A673 (cell line): Measurements from ENCODE around the gene CAMSAP3. TPM values are rescaled to one million over a fixed set of nuclear protein-coding genes. Genes with fewer than 3 reads are reported as not detected.

Experiments
- BruUV-seq: library from RNA; stranded (reverse); fragments of 400-500 nt; replicated peaks from 2 replicates; lab custom pipeline; 2021; lab: Mats Ljungman, UMichigan
- CTCF ChIA-PET: fragments of 300-600 bp; sonication (Branson Sonifier 250); formaldehyde crosslinking; loops from one replicate; lab custom pipeline; 2022; ENCODE audit warnings: antibody characterized with exemption; lab: Charles Lee
- POLR2A ChIA-PET: fragments of 300-600 bp; sonication (Branson Sonifier 250); formaldehyde crosslinking; loops from one replicate; lab custom pipeline; 2022; ENCODE audit warnings: antibody characterized with exemption; ENCODE audit not compliant: low non-redundant PET; lab: Charles Lee
- DNase-seq: peaks from one replicate; pipeline ENCODE4 v3.0.0-alpha.2; 2015; ENCODE audit warnings: low spot score
- H3K27ac ChIP-seq: fragments of 200-600 bp; sonication (generic); 2 replicates; pipeline ENCODE4 v1.5.1; 2016; ENCODE audit warnings: mixed run types, low read depth, mild to moderate bottlenecking, mixed read lengths, antibody characterized with exemption, low read length; ENCODE audit not compliant: poor library complexity, severe bottlenecking
- H3K27me3 ChIP-seq: fragments of 200-600 bp; sonication (generic); replicated peaks from 2 replicates; pipeline ENCODE4 v1.6.1; 2017; ENCODE audit warnings: mixed run types, low read depth, mild to moderate bottlenecking, mixed read lengths, antibody characterized with exemption, low read length; ENCODE audit not compliant: insufficient read depth, poor library complexity
- H3K36me3 ChIP-seq: fragments of 200-600 bp; sonication (generic); 2 replicates; pipeline ENCODE4 v1.6.1; 2016; ENCODE audit warnings: mixed run types, mild to moderate bottlenecking, mixed read lengths, antibody characterized with exemption, low read length; ENCODE audit not compliant: insufficient read depth, poor library complexity, severe bottlenecking
- H3K4me1 ChIP-seq: fragments of 200-600 bp; sonication (generic); 2 replicates; pipeline ENCODE4 v1.6.1; 2017; ENCODE audit warnings: mixed run types, mild to moderate bottlenecking, mixed read lengths, antibody characterized with exemption, low read length; ENCODE audit not compliant: insufficient read depth, poor library complexity, severe bottlenecking
- H3K4me3 ChIP-seq: fragments of 200-600 bp; sonication (generic); 2 replicates; pipeline ENCODE4 v1.5.1; 2016; ENCODE audit warnings: low read depth, mixed run types, mild to moderate bottlenecking, mixed read lengths, low read length; ENCODE audit not compliant: poor library complexity, severe bottlenecking
- H3K9me3 ChIP-seq: fragments of 200-600 bp; sonication (generic); 2 replicates; pipeline ENCODE4 v1.6.1; 2016; ENCODE audit warnings: mixed run types, low read depth, mild to moderate bottlenecking, mixed read lengths, antibody characterized with exemption, low read length; ENCODE audit not compliant: poor library complexity, severe bottlenecking
- EZH2 ChIP-seq: fragments of 200-600 bp; sonication (generic); IDR thresholded peaks from 2 replicates; pipeline ENCODE4 v1.6.1; 2017; ENCODE audit warnings: borderline replicate concordance, low read depth, mild to moderate bottlenecking, mixed read lengths, antibody characterized with exemption, low read length; ENCODE audit not compliant: poor library complexity, severe bottlenecking
- intact Hi-C: fragments of 100-400 bp; cut with micrococcal nuclease; formaldehyde crosslinking; loops from one replicate; pipeline ENCODE4 v1.10.0; 2022; ENCODE audit not compliant: unreplicated experiment
- total RNA-seq: library from RNA; stranded (reverse); gene quantifications from 2 replicates; pipeline ENCODE4 v1.2.3, GENCODE V29; 2021
- TF ChIP-seq, protein P1 (sequence below): fragments of 300-800, 200-600 bp; sonication (generic); conservative IDR thresholded peaks from 2 replicates; pipeline ENCODE4 v1.5.1; 2017; ENCODE audit warnings: low read depth, mild to moderate bottlenecking, antibody characterized with exemption, low read length, moderate library complexity, mixed read lengths

Gene CAMSAP3
- total RNA-seq, 1 experiment from 2014 or later: 1.2 TPM

DNA sequence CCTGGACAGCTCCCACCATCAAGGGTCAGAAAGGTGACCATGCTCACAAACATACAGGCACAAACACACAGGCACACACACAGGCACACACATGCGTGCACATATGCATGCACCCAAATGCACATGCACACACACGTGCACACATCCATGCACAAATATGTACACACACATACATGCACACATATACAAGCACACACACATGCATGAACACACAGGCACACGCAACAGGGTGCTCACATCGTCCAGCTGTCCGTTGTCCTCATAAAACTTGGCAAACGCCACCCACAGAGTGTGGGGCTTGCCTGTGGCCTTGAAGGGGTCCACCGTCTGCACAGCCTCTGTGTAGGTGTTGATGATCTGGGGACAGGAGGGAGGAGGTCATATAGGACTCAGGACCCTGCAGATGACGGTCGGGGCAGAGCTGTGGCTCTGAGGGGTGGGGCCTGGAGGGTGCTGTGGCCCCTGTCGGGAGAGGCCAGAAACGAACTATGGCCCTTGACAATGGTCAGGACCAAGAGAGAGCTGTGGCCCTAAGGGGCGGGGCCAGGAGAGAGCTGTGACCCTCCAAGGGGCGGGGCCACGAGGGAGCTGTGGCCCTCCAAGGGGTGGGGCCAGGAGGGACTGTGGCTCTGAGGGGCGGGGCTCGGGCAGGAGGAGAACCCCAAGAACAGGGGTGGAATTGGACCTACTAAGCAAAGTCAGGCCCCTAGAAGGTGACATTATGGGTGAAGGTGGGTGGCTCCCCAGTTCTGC lies 27.4 kb downstream of the CAMSAP3 start:
- no peak for TF ChIP-seq EZH2
- BruUV-seq: no TSS peak
- Histone ChIP-seq H3K9me3 (no peaks in the 10 kb centered on the region), H3K4me3 (no peak overlapping the region), H3K27ac (no peak overlapping the region), H3K36me3 (peaks cover 31% of the 10 kb centered on the region), H3K4me1 (no peaks in the 10 kb centered on the region), H3K27me3 (no peaks in the 10 kb centered on the region)
- POLR2A ChIA-PET: no interaction called here
- intact Hi-C loops: no loop called here
- CTCF ChIA-PET: no interaction called here
- no peak for DNase-seq

DNA sequence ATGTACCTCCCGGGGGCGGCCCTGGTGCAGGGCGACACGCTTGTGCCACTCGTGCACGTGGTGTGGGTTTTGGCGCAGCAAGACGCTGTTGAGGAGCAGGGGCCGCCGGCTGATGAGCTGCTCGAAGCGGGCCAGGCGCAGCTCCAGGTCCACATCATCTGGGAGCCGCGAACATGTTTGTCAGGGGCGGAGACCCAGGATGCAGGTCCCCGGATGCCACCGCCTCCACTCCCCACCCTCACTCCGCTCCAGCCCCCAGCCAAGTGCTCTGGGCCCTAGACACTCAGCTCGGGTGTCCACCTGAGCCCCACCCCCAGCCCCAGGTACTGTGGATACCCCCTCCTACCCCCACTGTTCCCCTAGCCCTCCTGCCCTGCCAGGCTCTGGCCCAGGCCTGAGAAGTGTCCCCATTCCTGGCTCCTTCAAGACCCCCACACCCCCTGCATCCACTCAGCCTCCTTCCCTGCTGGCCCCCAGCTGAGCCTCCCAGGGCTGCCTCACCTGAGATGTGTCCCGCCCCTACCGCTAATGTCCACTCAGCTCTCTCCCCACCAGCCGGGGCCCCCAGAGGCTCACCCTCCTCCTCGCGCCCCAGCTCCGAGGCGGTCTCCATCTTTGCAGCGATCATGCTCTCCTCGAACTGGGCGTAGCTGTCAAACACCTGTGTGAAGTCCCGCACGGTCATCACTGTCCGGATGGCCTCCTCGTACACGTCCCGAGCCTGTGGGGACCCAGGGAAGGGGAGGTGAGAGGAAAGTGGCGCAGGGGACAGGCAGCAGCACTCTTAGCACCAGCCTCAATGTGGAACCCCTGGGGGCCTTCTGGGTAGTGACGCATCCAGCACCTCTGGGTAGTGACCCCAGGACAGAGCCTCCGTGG lies 28.3 kb downstream of the CAMSAP3 start:
- intact Hi-C loops: no loop called here
- no TSS peak for BruUV-seq
- CTCF ChIA-PET: no interaction called here
- POLR2A ChIA-PET: no interaction called here
- H3K36me3 ChIP-seq: peaks cover 31% of the 10 kb centered on the region
- no peak overlapping the region for H3K4me3 ChIP-seq
- no peaks in the 10 kb centered on the region for H3K9me3 ChIP-seq
- H3K27me3 ChIP-seq: no peaks in the 10 kb centered on the region
- no peak overlapping the region for H3K27ac ChIP-seq
- TF ChIP-seq, protein P1, sequence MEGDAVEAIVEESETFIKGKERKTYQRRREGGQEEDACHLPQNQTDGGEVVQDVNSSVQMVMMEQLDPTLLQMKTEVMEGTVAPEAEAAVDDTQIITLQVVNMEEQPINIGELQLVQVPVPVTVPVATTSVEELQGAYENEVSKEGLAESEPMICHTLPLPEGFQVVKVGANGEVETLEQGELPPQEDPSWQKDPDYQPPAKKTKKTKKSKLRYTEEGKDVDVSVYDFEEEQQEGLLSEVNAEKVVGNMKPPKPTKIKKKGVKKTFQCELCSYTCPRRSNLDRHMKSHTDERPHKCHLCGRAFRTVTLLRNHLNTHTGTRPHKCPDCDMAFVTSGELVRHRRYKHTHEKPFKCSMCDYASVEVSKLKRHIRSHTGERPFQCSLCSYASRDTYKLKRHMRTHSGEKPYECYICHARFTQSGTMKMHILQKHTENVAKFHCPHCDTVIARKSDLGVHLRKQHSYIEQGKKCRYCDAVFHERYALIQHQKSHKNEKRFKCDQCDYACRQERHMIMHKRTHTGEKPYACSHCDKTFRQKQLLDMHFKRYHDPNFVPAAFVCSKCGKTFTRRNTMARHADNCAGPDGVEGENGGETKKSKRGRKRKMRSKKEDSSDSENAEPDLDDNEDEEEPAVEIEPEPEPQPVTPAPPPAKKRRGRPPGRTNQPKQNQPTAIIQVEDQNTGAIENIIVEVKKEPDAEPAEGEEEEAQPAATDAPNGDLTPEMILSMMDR: no peak
- TF ChIP-seq EZH2: no peak
- DNase-seq: no peak
- peaks cover 6% of the 10 kb centered on the region for H3K4me1 ChIP-seq

DNA sequence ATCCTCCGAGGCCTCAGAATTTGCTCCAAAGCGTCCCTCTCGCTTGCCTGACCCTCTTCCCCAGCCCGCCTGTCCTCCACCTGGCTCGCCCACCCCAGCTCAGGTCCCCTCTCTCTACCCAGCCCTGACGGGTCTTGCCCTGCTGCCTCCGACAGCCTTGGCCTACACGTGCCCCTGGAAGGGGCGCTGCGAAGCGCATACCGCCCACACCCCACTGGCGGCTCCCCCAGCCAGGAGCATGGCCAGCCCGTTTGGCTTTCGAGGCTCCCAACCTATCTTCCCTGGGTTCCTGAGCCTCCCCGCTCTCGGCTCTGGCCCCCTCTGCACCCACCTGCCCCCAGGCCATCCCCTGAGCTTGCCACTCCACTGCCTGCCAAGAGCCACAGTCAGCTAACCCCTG lies 29.1 kb downstream of the CAMSAP3 start:
- TF ChIP-seq, protein P1: no peak
- TF ChIP-seq EZH2: no peak
- no TSS peak for BruUV-seq
- intact Hi-C loops: no loop called here
- CTCF ChIA-PET: interaction anchor here (0.8 kb wide), 1 partner anchor 117 kb away, joined by 8 read pairs; no protein-coding TSS in a partner anchor
- no peaks in the 10 kb centered on the region for H3K27me3 ChIP-seq
- DNase-seq: no peak
- H3K4me1 ChIP-seq: peaks cover 6% of the 10 kb centered on the region
- H3K36me3 ChIP-seq: peaks cover 31% of the 10 kb centered on the region
- no peak overlapping the region for H3K27ac ChIP-seq
- no peak overlapping the region for H3K4me3 ChIP-seq
- no peaks in the 10 kb centered on the region for H3K9me3 ChIP-seq
- POLR2A ChIA-PET: no interaction called here
